Cardiac muscle cell (in vitro differentiated cells and primary cell): ENCODE data around the gene TSPOAP1. TPM values are rescaled to one million over a fixed set of nuclear protein-coding genes. Genes with fewer than 3 reads are reported as not detected.
A peak's percentile ranks its signal among the peaks of the same experiment; 100 is the strongest.

Experiments used
- DNase-seq, 2 donors: peaks; one replicate each; pipeline versions ENCODE4 v3.0.0 to v3.0.0-alpha.2; 2010 to 2017; ENCODE audit warnings: low read depth in 1 of 2, low spot score in 1 of 2
- H3K27ac ChIP-seq: fragments of 200-600 bp; sonication (generic); 2 replicates; pipeline ENCODE4 v1.5.1; 2016
- H3K27me3 ChIP-seq: fragments of 200-600 bp; sonication (generic); 2 replicates; pipeline ENCODE4 v1.6.0; 2016; ENCODE audit warnings: control low read depth
- H3K36me3 ChIP-seq: fragments of 200-600 bp; sonication (generic); 2 replicates; pipeline ENCODE4 v1.5.1; 2016; ENCODE audit warnings: control low read depth
- H3K4me1 ChIP-seq: fragments of 200-600 bp; sonication (generic); 2 replicates; pipeline ENCODE4 v1.8.1; 2017; ENCODE audit warnings: low read depth, mild to moderate bottlenecking, mixed run types
- H3K4me3 ChIP-seq: fragments of 200-600 bp; sonication (generic); 2 replicates; pipeline ENCODE4 v1.5.1; 2016; ENCODE audit warnings: mild to moderate bottlenecking
- H3K9me3 ChIP-seq: fragments of 200-600 bp; sonication (generic); 2 replicates; pipeline ENCODE4 v1.5.1; 2017; ENCODE audit warnings: low read depth, mild to moderate bottlenecking, control low read depth
- polyA plus RNA-seq: library from polyadenylated mRNA; unstranded; fragments of >200 nt; fragmentation: Nextera tagmentation; extraction: Ambion mirVana; gene quantifications from 2 replicates; pipeline ENCODE4 v1.2.1, GENCODE V29; 2016
- total RNA-seq: library from RNA; depleted of rRNA; stranded (reverse); fragments of >200 nt; gene quantifications from 2 replicates; pipeline ENCODE4 v1.2.3, GENCODE V29; 2016
- TF ChIP-seq, protein P1 (sequence below): IDR thresholded peaks from 2 replicates; pipeline ENCODE4 v1.5.1; 2012; ENCODE audit warnings: low read depth, mild to moderate bottlenecking, low read length

TSPOAP1 gene
- total and polyA plus RNA-seq, 2 experiments from 2014 or later = 77.5 to 92.1 TPM

DNA sequence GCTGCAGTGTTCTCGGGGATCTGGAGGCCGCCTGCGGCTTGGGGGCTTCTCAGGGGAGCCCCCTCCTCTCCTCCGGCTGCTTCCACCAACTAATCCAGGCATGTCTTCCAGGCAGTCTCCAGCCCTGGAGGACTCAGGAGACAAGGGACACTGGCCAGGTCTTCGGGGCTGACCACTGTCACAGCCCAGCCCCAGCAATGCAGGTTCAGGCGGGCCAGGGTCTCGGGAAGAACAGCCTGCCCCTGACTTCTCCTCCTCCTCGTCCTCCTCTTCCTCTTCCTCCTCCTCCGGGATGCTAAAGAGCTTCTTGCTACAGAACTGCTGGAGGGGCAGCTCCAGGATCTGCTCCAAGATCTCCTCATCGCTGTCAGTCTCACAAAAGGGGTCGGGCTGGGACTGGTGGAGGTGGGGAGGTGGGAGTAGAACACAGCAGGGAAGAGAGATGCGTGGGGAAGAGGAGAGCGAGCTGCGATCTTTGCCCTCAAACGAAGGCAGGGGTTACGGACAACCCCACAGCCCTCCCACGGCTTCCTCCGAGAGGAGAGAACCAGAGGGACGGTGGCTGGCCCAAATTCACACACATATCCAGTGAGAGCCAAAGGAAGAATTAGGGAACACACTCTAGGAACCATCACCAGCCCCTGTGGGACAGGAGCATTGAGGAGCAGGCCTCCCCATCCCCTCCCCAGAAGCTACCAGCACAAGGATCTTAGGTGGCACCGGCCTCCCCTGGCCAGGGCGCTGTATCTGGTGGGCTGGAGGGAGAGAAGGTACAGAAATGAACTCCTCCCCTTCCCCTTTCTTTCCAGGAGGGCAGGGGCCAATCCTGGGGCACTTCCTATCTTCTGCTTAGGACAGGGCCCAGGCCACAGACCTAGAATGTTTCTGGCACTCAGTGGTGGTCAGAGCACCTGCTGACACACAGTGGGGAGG is 19.3 kb downstream of the TSPOAP1 start:
- Histone ChIP-seq H3K27me3 (no peaks in the 10 kb centered on the region), H3K9me3 (no peaks in the 10 kb centered on the region), H3K4me3 (no peak overlapping the region), H3K4me1 (no peaks in the 10 kb centered on the region), H3K36me3 (no peaks in the 10 kb centered on the region), H3K27ac (no peak overlapping the region)
- no peak for DNase-seq
- TF ChIP-seq, protein P1, sequence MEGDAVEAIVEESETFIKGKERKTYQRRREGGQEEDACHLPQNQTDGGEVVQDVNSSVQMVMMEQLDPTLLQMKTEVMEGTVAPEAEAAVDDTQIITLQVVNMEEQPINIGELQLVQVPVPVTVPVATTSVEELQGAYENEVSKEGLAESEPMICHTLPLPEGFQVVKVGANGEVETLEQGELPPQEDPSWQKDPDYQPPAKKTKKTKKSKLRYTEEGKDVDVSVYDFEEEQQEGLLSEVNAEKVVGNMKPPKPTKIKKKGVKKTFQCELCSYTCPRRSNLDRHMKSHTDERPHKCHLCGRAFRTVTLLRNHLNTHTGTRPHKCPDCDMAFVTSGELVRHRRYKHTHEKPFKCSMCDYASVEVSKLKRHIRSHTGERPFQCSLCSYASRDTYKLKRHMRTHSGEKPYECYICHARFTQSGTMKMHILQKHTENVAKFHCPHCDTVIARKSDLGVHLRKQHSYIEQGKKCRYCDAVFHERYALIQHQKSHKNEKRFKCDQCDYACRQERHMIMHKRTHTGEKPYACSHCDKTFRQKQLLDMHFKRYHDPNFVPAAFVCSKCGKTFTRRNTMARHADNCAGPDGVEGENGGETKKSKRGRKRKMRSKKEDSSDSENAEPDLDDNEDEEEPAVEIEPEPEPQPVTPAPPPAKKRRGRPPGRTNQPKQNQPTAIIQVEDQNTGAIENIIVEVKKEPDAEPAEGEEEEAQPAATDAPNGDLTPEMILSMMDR = no peak

DNA sequence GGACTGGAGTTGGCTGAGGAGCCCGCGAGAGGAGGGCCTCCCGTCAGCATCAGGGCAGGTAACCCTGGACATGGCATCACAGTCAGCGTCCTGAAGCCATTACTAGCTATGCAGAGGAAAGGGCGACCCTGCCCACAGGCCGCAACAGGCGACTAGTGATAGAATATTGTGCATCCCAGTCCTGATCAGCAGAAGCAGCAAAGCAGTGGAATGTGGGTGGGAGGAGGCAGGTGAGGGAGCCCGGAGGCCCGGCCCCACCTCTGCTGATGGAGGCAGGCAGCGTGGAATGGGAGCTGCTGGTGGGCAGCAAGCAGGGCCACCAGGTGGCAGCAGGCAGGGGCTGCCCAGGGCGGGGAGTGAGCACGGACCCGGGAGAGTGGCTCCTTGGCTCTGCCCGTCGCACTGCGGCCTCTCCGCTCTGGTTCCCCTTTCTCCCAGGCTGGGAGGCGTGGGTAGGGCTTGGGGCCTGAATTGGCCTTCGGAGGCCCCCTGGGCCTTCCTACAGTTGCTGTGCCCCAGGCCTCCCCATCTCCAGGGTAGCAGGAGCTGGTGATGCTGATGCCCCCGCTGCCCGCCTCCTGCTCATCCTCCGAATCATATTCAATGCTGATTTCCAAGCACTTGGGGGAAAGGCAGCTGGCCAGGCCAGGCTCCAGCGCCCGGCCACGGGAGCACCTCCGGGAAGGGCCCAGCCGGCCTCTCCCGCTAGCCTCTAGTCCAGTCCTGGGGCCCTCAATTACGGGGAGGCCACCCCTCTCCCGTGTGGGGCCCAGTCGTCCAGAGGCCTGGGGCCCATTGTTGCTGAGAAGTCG is 20.2 kb downstream of the TSPOAP1 start:
- Histone ChIP-seq H3K27ac (no peak overlapping the region), H3K36me3 (no peaks in the 10 kb centered on the region), H3K4me1 (no peaks in the 10 kb centered on the region), H3K4me3 (no peak overlapping the region), H3K9me3 (no peaks in the 10 kb centered on the region), H3K27me3 (no peaks in the 10 kb centered on the region)
- TF ChIP-seq, protein P1 = peak; percentile 32
- DNase-seq = peak; percentile 16 to 20

DNA sequence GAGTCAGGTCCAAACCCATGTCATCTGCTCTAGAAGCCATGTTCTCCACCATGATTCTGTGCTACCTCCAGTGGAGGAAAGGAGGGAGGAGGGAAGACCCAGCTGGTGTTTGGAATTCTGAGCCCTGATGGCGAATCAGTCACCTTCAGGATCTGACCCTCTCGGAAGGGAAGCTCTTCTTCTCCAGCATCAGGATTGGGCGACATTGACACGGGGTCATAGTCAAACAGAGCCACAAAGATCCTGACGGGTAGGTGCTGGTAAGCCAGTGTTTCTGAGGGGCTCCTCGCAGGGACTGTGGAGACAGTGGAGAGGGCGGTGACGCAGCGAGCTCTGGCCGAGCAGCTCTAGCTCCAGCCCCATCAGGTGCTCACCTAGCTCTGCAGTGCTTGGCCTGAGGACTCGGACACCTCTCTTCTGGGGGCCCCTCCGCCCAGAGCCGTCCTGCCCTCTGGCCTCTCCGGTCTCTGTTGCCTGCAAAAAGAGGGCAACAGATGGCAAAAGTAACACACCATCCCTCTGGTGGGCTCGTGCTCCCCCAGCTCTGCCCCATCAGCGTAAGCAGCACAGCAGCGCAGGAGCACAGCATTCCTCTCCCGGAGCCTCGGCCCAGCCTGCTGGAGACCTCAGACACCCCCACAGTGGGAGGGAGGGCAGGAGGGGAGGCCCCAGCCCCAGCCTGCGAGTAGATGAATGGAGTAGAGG is 21.0 kb downstream of the TSPOAP1 start:
- no peak for DNase-seq

DNA sequence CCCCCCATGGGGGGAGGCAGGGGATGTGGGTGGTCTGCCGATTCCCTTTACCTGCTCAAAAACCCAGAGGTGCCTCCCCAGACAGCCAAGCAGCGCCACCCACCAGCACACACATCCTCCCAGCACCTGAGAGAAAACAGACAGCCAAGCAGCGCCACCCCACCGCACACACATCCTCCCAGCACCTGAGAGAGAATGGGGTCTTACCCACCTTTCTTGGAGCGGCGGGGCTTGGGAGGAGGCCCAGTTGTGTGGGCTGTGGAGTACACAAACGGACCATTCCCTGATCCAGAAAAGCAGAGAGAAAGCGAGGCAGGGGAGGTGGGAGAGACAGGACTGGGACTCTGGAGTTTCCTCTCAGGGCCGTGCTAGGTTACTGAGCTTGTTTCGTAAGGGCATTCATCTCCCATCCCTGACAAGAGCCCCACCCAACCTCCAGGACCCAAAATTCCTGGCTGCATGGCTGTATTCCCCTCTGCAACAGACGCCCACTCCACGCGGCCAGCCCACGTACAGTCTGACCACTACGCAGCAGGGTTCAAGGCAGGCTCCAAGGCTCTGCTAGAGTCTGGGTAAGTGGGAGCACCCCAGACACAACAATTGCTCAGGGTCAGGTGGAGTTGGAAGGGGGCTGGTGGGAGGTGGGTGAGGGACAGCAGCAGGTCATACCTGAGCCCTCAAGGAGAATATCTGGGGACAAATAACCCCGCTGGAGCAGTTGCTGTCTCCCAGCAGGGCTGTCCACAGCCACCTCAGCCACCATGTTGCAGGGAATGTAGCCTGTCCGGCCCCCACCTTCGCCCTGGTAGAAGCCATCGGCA is 22.3 kb downstream of the TSPOAP1 start:
- no peak overlapping the region for H3K27ac ChIP-seq
- DNase-seq = no peak
- H3K4me1 ChIP-seq = no peaks in the 10 kb centered on the region
- no peaks in the 10 kb centered on the region for H3K27me3 ChIP-seq
- no peaks in the 10 kb centered on the region for H3K9me3 ChIP-seq
- H3K36me3 ChIP-seq = no peaks in the 10 kb centered on the region
- H3K4me3 ChIP-seq = no peak overlapping the region
- TF ChIP-seq, protein P1 = no peak

More for the DNA sequence above, 21.0 kb downstream of the TSPOAP1 start:
- Histone ChIP-seq H3K27ac (no peak overlapping the region), H3K4me1 (no peaks in the 10 kb centered on the region), H3K36me3 (no peaks in the 10 kb centered on the region), H3K27me3 (no peaks in the 10 kb centered on the region), H3K9me3 (no peaks in the 10 kb centered on the region), H3K4me3 (no peak overlapping the region)
- TF ChIP-seq, protein P1 = no peak
